HEK293 (cell line): ENCODE data around the gene ERG.

Source experiments
- BCL11A ChIP-seq: fragments of 450-650 bp; formaldehyde crosslinking; IDR thresholded peaks from 2 replicates; pipeline ENCODE4 v1.5.1; 2016; ENCODE audit warnings: low read depth, missing biosample characterization, missing genetic modification characterization
- EGR2 ChIP-seq: fragments of 450-650 bp; formaldehyde crosslinking; IDR thresholded peaks from 2 replicates; pipeline ENCODE4 v1.5.1; 2016; ENCODE audit warnings: low read depth, missing biosample characterization, missing genetic modification characterization
- GLI2 ChIP-seq: fragments of 450-650 bp; formaldehyde crosslinking; IDR thresholded peaks from 2 replicates; pipeline ENCODE4; 2017; ENCODE audit warnings: missing biosample characterization, missing genetic modification characterization, low read depth, borderline replicate concordance
- OSR2 ChIP-seq: fragments of 450-650 bp; formaldehyde crosslinking; IDR thresholded peaks from 2 replicates; pipeline ENCODE4 v1.5.1; 2016; ENCODE audit warnings: missing biosample characterization, missing genetic modification characterization
- PATZ1 ChIP-seq: fragments of 450-650 bp; formaldehyde crosslinking; IDR thresholded peaks from 2 replicates; pipeline ENCODE4 v1.5.1; 2016; ENCODE audit warnings: missing biosample characterization, missing genetic modification characterization
- SP3 ChIP-seq: fragments of 450-650 bp; formaldehyde crosslinking; IDR thresholded peaks from 2 replicates; pipeline ENCODE4 v1.5.1; 2016; ENCODE audit warnings: missing biosample characterization, missing genetic modification characterization
- WT1 ChIP-seq: fragments of 450-650 bp; formaldehyde crosslinking; IDR thresholded peaks from 2 replicates; pipeline ENCODE4 v1.5.1; 2016; ENCODE audit warnings: missing biosample characterization, missing genetic modification characterization
- ZBTB17 ChIP-seq: fragments of 450-650 bp; formaldehyde crosslinking; IDR thresholded peaks from 2 replicates; pipeline ENCODE4 v1.5.1; 2016; ENCODE audit warnings: missing biosample characterization, missing genetic modification characterization
- ZBTB6 ChIP-seq: fragments of 450-650 bp; formaldehyde crosslinking; IDR thresholded peaks from 2 replicates; pipeline ENCODE4 v1.5.1; 2017; ENCODE audit warnings: missing biosample characterization, missing genetic modification characterization
- ZFP41 ChIP-seq: fragments of 450-650 bp; formaldehyde crosslinking; IDR thresholded peaks from 2 replicates; pipeline ENCODE4 v1.5.1; 2016; ENCODE audit warnings: missing biosample characterization, missing genetic modification characterization, borderline replicate concordance
- ZNF18 ChIP-seq: fragments of 450-650 bp; formaldehyde crosslinking; IDR thresholded peaks from 2 replicates; pipeline ENCODE4 v1.5.1; 2016; ENCODE audit warnings: missing biosample characterization, missing genetic modification characterization
- ZNF184 ChIP-seq: fragments of 450-650 bp; IDR thresholded peaks from 2 replicates; pipeline ENCODE4 v1.5.1; 2018; ENCODE audit warnings: missing biosample characterization, mild to moderate bottlenecking, missing genetic modification characterization
- ZNF2 ChIP-seq: fragments of 450-650 bp; formaldehyde crosslinking; IDR thresholded peaks from 2 replicates; pipeline ENCODE4 v1.5.1; 2016; ENCODE audit warnings: missing biosample characterization, missing genetic modification characterization
- ZNF223 ChIP-seq: fragments of 450-650 bp; formaldehyde crosslinking; IDR thresholded peaks from 2 replicates; pipeline ENCODE4 v1.5.1; 2016; ENCODE audit warnings: missing biosample characterization, missing genetic modification characterization
- ZNF239 ChIP-seq: fragments of 450-650 bp; formaldehyde crosslinking; IDR thresholded peaks from 2 replicates; pipeline ENCODE4 v1.5.1; 2016; ENCODE audit warnings: missing biosample characterization, missing genetic modification characterization
- ZNF26 ChIP-seq: fragments of 450-650 bp; formaldehyde crosslinking; IDR thresholded peaks from 2 replicates; pipeline ENCODE4 v1.5.1; 2016; ENCODE audit warnings: missing biosample characterization, missing genetic modification characterization
- ZNF529 ChIP-seq: fragments of 450-650 bp; formaldehyde crosslinking; IDR thresholded peaks from 2 replicates; pipeline ENCODE4 v1.5.1; 2017; ENCODE audit warnings: missing genetic modification characterization, missing biosample characterization; ENCODE audit not compliant: insufficient replicate concordance
- ZNF558 ChIP-seq: fragments of 450-650 bp; formaldehyde crosslinking; IDR thresholded peaks from 2 replicates; pipeline ENCODE4 v1.5.1; 2016; ENCODE audit warnings: missing biosample characterization, missing genetic modification characterization
- ZNF664 ChIP-seq: fragments of 450-650 bp; formaldehyde crosslinking; IDR thresholded peaks from 2 replicates; pipeline ENCODE4 v1.5.1; 2016; ENCODE audit warnings: missing biosample characterization, missing genetic modification characterization
- ZNF704 ChIP-seq: fragments of 450-650 bp; formaldehyde crosslinking; IDR thresholded peaks from 2 replicates; pipeline ENCODE4 v1.5.1; 2016; ENCODE audit warnings: missing biosample characterization, missing genetic modification characterization
- ZSCAN23 ChIP-seq: fragments of 450-650 bp; formaldehyde crosslinking; IDR thresholded peaks from 2 replicates; pipeline ENCODE4 v1.5.1; 2016; ENCODE audit warnings: missing biosample characterization, missing genetic modification characterization
- TF ChIP-seq, protein P1 (sequence below): fragments of 450-650 bp; formaldehyde crosslinking; IDR thresholded peaks from 2 replicates; pipeline ENCODE4 v1.5.1; 2016; ENCODE audit warnings: missing biosample characterization, missing genetic modification characterization
- TF ChIP-seq, protein P2 (sequence below): fragments of 450-650 bp; formaldehyde crosslinking; IDR thresholded peaks from 2 replicates; pipeline ENCODE4 v1.5.1; 2016; ENCODE audit warnings: missing biosample characterization, missing genetic modification characterization
- TF ChIP-seq, protein P3 (sequence below): fragments of 450-650 bp; formaldehyde crosslinking; IDR thresholded peaks from 2 replicates; pipeline ENCODE4 v1.5.1; 2016; ENCODE audit warnings: missing biosample characterization, missing genetic modification characterization
- TF ChIP-seq, protein P4 (sequence below): fragments of 450-650 bp; formaldehyde crosslinking; IDR thresholded peaks from 2 replicates; pipeline ENCODE4 v1.5.1; 2016; ENCODE audit warnings: missing biosample characterization, missing genetic modification characterization

ERG gene

GRCh38 chr21:38349111-38349746 is 149.0 kb downstream of the ERG start (continued):
- TF ChIP-seq ZNF704 (tag by site-specific recombination) (no peak), SP3 (0 out of 2 replicates have a peak, but pooled peaks have one; percentile 22), ZBTB17 (tag by site-specific recombination) (peak; percentile 69), ZNF184 (peak; percentile 89), GLI2 (tag by site-specific recombination) (no peak; the same call in 1 of the 2 replicates), EGR2 (tag by site-specific recombination) (no peak), ZBTB6 (0 out of 2 replicates have a peak, but pooled peaks have one; percentile 9), ZSCAN23 (tag by site-specific recombination) (peak; percentile 90; the same call in 1 of the 2 replicates), ZNF558 (no peak), WT1 (tag by site-specific recombination) (peak; percentile 99), ZNF2 (tag by site-specific recombination) (no peak), OSR2 (peak; percentile 95), BCL11A (tag by site-specific recombination) (peak; percentile 89), ZNF18 (tag by site-specific recombination) (no peak), ZNF239 (tag by site-specific recombination) (no peak), ZNF26 (tag by site-specific recombination) (no peak), ZFP41 (tag by site-specific recombination) (no peak), ZNF664 (no peak), PATZ1 (peak; percentile 47; the same call in 1 of the 2 replicates), ZNF529 (peak; percentile 49), ZNF223 (tag by site-specific recombination) (no peak)
- TF ChIP-seq, protein P1, sequence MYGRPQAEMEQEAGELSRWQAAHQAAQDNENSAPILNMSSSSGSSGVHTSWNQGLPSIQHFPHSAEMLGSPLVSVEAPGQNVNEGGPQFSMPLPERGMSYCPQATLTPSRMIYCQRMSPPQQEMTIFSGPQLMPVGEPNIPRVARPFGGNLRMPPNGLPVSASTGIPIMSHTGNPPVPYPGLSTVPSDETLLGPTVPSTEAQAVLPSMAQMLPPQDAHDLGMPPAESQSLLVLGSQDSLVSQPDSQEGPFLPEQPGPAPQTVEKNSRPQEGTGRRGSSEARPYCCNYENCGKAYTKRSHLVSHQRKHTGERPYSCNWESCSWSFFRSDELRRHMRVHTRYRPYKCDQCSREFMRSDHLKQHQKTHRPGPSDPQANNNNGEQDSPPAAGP (tag by site-specific recombination): peak; percentile 84
- TF ChIP-seq, protein P2, sequence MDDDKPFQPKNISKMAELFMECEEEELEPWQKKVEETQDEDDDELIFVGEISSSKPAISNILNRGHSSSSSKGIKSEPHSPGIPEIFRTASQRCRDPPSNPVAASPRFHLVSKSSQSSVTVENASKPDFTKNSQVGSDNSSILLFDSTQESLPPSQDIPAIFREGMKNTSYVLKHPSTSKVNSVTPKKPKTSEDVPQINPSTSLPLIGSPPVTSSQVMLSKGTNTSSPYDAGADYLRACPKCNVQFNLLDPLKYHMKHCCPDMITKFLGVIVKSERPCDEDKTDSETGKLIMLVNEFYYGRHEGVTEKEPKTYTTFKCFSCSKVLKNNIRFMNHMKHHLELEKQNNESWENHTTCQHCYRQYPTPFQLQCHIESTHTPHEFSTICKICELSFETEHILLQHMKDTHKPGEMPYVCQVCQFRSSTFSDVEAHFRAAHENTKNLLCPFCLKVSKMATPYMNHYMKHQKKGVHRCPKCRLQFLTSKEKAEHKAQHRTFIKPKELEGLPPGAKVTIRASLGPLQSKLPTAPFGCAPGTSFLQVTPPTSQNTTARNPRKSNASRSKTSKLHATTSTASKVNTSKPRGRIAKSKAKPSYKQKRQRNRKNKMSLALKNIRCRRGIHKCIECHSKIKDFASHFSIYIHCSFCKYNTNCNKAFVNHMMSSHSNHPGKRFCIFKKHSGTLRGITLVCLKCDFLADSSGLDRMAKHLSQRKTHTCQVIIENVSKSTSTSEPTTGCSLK: no peak
- TF ChIP-seq, protein P3, sequence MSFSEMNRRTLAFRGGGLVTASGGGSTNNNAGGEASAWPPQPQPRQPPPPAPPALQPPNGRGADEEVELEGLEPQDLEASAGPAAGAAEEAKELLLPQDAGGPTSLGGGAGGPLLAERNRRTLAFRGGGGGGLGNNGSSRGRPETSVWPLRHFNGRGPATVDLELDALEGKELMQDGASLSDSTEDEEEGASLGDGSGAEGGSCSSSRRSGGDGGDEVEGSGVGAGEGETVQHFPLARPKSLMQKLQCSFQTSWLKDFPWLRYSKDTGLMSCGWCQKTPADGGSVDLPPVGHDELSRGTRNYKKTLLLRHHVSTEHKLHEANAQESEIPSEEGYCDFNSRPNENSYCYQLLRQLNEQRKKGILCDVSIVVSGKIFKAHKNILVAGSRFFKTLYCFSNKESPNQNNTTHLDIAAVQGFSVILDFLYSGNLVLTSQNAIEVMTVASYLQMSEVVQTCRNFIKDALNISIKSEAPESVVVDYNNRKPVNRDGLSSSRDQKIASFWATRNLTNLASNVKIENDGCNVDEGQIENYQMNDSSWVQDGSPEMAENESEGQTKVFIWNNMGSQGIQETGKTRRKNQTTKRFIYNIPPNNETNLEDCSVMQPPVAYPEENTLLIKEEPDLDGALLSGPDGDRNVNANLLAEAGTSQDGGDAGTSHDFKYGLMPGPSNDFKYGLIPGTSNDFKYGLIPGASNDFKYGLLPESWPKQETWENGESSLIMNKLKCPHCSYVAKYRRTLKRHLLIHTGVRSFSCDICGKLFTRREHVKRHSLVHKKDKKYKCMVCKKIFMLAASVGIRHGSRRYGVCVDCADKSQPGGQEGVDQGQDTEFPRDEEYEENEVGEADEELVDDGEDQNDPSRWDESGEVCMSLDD (tag by site-specific recombination): no peak
- TF ChIP-seq, protein P4, sequence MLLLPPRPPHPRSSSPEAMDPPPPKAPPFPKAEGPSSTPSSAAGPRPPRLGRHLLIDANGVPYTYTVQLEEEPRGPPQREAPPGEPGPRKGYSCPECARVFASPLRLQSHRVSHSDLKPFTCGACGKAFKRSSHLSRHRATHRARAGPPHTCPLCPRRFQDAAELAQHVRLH: no peak
